ENCODE data around the gene CARD18.

The CARD18 gene

GRCh38 chr11:105139669-105140068 is at the start of gene CARD18:
TSS of gene CARD18 (minus strand) at chr11:105139769. CDS start at chr11:105139726, 43 bp downstream.
- no peak for DNase-seq

GRCh38 chr11:105183987-105184386 is 44.4 kb upstream of the CARD18 start:
- no peak for DNase-seq

GRCh38 chr11:105183426-105183825 is 43.9 kb upstream of the CARD18 start:
- no peak for DNase-seq

GRCh38 chr11:105181521-105181920 is 42.0 kb upstream of the CARD18 start:
- no peak for DNase-seq

- no peak for DNase-seq
These were observed 41.5 kb upstream of the CARD18 start for GRCh38 chr11:105181100-105181499.

- no peak for DNase-seq
These were observed 40.1 kb upstream of the CARD18 start for GRCh38 chr11:105179542-105180278.

- DNase-seq: no peak
These were observed 38.1 kb upstream of the CARD18 start for GRCh38 chr11:105177658-105178057.

GRCh38 chr11:105168457-105168856 is 28.9 kb upstream of the CARD18 start:
- DNase-seq: no peak

- DNase-seq: no peak
These were observed 27.7 kb upstream of the CARD18 start for GRCh38 chr11:105167244-105167643.

GRCh38 chr11:105164208-105164607 is 24.6 kb upstream of the CARD18 start:
- DNase-seq: no peak

GRCh38 chr11:105162506-105162905 is 22.9 kb upstream of the CARD18 start:
- no peak for DNase-seq

- DNase-seq: no peak
These were observed 18.9 kb upstream of the CARD18 start for GRCh38 chr11:105158436-105158835.

GRCh38 chr11:105156720-105157119 is 17.2 kb upstream of the CARD18 start:
- DNase-seq: no peak

- no peak for DNase-seq
These were observed 16.7 kb upstream of the CARD18 start for GRCh38 chr11:105156231-105156630.

GRCh38 chr11:105155679-105156078 is 16.1 kb upstream of the CARD18 start:
- DNase-seq: no peak

- DNase-seq: no peak
These were observed 13.8 kb upstream of the CARD18 start for GRCh38 chr11:105153392-105153791.

GRCh38 chr11:105152560-105152959 is 13.0 kb upstream of the CARD18 start:
- no peak for DNase-seq

GRCh38 chr11:105152021-105152512 is 12.5 kb upstream of the CARD18 start:
- no peak for DNase-seq

- DNase-seq: no peak
These were observed 9.9 kb upstream of the CARD18 start for GRCh38 chr11:105149477-105149876.

- DNase-seq: no peak
These were observed 8.7 kb upstream of the CARD18 start for GRCh38 chr11:105148241-105148640.

- DNase-seq: no peak
These were observed 5.3 kb upstream of the CARD18 start for GRCh38 chr11:105144887-105145286.

- no peak for DNase-seq
These were observed 2.6 kb upstream of the CARD18 start for GRCh38 chr11:105142167-105142566.

- no peak for DNase-seq
These were observed 2.3 kb downstream of the CARD18 start for GRCh38 chr11:105137286-105137685.

GRCh38 chr11:105135883-105136282 is 3.7 kb downstream of the CARD18 start:
- no peak for DNase-seq

Data from activated CD4-positive, CD25-positive, alpha-beta regulatory T cell (primary cell).